Activated CD4-positive, alpha-beta T cell treated with anti-CD3 and anti-CD28 coated beads for 24 hours (primary cell): ENCODE measurements around the gene IL12RB2.

Experiments used
- DNase-seq, 2 donors: peaks; one replicate each; pipeline ENCODE4 v3.0.0-alpha.2; 2020; ENCODE audit warnings: low read depth in 2 of 2

The IL12RB2 gene, protein sequence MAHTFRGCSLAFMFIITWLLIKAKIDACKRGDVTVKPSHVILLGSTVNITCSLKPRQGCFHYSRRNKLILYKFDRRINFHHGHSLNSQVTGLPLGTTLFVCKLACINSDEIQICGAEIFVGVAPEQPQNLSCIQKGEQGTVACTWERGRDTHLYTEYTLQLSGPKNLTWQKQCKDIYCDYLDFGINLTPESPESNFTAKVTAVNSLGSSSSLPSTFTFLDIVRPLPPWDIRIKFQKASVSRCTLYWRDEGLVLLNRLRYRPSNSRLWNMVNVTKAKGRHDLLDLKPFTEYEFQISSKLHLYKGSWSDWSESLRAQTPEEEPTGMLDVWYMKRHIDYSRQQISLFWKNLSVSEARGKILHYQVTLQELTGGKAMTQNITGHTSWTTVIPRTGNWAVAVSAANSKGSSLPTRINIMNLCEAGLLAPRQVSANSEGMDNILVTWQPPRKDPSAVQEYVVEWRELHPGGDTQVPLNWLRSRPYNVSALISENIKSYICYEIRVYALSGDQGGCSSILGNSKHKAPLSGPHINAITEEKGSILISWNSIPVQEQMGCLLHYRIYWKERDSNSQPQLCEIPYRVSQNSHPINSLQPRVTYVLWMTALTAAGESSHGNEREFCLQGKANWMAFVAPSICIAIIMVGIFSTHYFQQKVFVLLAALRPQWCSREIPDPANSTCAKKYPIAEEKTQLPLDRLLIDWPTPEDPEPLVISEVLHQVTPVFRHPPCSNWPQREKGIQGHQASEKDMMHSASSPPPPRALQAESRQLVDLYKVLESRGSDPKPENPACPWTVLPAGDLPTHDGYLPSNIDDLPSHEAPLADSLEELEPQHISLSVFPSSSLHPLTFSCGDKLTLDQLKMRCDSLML

DNA sequence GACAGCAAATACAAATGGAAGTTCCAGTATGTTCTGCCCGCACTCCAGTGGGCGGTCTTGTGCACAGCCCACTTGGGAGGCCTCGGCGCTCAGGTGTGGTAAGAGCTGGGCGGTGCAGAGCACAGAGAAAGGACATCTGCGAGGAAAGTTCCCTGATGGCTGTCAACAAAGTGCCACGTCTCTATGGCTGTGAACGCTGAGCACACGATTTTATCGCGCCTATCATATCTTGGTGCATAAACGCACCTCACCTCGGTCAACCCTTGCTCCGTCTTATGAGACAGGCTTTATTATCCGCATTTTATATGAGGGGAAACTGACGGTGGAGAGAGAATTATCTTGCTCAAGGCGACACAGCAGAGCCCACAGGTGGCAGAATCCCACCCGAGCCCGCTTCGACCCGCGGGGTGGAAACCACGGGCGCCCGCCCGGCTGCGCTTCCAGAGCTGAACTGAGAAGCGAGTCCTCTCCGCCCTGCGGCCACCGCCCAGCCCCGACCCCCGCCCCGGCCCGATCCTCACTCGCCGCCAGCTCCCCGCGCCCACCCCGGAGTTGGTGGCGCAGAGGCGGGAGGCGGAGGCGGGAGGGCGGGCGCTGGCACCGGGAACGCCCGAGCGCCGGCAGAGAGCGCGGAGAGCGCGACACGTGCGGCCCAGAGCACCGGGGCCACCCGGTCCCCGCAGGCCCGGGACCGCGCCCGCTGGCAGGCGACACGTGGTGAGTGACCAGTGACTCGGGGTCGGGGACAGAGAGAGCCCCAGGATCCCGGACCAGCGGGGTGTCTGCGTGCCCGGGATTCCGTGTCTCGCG lies at the start of gene IL12RB2:
IL12RB2 (plus strand) TSS at position 623 of the 810 bp plus-strand sequence. CDS start 12,496 bp downstream, outside the sequence.
- peak; percentile 25 to 35 for DNase-seq

DNA sequence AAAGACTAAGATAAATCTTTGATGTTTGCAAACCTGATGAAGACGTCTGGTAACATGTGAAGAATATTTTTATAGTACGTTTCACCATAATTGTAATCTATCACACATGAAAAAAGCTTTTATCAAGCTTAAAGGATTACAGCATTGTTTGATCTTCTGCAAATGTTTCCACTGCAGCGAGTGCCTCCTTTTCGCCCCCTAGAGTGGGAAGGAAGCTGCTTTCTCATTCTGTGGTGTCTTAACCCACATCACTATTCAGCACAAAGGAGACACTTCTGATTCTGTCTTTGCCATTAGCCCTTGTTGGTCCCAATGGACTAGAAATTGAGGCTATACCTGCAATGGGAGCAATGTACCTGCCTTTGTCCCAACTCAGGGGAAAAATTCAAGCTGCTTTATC lies 46.0 kb upstream of the IL12RB2 start:
- peak in 1 of 2 donors; percentile 2 for DNase-seq

DNA sequence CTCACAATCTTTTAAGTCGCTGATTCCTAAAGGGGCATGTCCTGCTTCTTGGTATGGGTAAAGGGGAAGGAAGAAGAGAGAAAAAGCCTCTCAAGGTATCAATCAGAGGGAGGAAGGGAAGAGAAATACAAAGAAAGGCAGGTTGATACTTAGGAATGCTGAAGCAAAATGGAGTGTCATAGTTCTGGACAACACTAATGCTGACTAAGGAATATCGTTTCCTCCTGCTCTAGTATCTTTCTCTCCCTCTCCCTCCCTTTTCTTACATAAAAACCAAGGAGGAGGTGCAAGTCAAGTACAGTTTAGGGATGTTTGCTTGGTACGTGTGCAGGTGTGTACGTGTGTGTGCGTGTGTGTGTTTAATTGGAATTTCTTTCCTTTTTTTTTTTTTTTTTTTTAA lies 44.9 kb upstream of the IL12RB2 start:
- no peak for DNase-seq

DNA sequence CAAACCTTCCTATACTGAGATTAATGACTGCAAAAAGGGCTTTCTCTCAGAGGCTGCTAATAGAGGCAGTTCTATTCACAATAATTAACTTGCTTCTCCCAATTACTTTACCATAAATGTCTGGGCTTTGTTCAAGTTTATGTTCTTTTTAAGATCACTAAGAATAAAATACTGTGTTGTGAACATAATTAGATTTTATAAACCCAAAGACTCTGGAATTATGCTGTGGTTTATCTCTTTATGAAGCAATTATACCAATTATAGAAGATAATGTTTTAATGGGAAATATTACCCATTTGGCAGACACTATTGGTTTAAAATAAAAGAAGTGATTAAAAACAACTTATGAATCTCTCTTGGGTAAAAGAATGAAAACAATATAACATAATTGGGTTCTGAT lies 43.5 kb upstream of the IL12RB2 start:
- DNase-seq, result no peak

DNA sequence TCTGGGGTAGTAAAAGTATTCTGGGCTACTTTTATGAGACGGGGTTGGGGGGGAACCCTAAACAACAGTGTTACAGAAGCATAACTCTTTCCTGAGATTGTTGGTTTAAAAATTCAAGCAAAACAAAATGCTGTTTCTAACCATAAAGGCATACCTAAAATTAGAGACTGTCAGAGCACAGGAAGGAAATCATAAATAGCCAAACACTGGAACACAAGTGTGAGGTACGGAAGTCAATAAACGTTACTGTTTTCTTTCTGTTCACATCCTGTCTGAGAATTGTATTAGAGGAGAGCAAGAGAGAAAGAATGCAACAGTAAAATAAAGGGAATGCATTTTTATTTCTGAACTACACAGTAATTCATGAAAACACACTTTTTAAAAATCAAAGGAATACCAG lies 42.8 kb upstream of the IL12RB2 start:
- no peak for DNase-seq

DNA sequence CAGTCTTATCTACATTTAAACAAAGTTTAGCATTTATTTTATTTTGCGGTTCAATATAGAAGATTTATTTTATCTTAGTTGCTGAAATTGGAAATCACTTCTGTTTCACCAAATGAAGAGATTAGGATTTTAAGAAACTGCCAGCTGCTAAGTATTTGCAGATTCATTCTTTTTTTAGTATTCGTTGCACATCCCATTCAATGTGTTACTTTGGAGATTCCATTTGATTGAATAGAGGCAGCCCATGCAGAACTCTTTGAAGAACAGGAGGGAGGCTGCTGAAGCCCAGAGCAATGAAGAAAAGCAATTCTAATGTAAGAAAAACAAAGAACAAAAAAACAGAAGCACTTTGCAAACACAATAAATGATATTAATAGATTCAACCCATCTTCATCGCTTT lies 38.6 kb upstream of the IL12RB2 start:
- DNase-seq, result no peak

DNA sequence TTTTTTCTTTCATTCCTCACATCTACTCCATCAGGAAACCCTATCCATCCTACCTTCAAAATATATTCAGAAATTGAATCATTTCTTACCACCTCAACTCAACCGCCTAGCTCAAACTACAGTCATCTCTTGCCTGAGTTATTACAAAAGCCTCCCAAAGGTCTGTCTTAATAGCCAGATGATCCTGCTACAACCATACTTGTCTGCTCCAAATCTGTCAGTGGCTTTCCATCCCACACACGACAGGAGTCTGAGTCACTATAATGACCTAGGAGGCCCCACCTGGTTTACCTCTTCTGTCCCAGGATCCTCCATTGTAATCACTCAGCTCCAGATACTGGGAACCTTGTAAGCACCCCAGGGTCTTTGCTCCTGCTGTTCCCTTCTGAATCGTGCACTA lies 37.1 kb upstream of the IL12RB2 start:
- no peak for DNase-seq

DNA sequence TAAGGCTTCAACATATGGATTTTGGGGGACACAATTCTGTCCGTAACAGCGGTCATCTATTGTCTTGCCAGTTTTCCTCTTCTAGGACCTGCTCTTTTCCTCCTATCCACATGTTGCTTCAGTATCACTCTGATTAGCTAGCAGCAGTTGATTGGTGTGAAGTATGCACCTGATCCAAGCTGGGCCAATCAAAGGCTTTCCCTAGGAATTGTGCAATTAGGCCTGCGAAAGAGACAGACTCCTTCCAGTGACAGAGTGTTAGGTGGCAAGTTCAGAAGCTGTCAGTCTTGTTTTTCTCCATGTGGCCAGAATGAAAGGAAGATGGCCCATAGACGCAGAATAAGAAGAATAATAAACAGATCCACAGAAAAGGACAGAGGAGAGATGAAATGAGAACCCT lies 34.1 kb upstream of the IL12RB2 start:
- DNase-seq, result no peak

DNA sequence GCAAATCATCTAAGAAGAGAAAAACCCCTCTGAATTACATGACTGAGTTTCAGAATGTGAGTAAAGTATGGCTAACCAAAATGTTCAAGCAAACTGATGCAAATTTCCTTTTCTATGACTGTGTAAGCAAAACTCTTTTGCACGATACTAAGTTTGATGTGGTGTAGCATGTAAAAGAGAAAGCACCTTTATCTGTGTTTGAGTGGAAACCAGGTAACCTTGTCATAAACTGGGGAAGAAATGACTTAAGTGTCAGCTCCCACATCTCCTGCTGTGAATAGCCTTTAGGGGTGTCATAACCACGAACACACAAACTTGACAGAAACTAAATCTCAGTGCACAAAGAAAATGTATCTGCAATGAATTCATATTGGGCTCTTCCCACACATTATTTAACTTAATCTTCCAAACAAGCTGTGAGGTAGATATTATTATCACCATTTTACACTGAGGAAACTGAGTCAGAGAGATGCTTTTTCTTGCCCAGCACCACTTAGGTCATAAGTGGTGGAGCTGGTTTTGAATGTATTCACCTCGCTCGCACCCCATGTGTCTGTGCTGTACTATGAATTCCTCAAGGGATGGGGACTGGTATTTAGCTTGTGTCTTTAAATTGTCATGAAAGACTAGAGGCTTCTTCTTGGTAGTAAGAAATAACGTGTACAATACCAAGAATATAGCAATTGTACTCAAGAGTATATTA lies 32.9 kb upstream of the IL12RB2 start:
- DNase-seq, result peak in 1 of 2 donors; percentile 31

DNA sequence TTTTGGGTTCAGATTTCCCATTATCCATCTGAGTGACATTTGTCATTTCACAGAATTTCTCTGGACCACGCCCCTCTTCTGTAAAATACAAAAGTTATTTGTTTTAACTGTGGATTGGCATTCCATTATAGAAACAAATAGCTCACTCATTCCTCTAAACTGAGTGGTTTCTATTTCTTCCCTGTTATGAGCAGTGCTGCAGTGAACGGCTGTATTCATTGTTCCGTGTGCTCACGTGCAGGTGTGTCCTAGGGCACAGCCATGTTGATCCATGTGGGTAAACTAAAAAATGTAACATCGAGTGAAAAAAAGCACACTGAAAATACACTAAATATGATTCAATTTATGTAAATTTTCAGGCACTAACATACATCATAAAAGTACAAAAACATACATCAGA lies 27.0 kb upstream of the IL12RB2 start:
- DNase-seq, result no peak

DNA sequence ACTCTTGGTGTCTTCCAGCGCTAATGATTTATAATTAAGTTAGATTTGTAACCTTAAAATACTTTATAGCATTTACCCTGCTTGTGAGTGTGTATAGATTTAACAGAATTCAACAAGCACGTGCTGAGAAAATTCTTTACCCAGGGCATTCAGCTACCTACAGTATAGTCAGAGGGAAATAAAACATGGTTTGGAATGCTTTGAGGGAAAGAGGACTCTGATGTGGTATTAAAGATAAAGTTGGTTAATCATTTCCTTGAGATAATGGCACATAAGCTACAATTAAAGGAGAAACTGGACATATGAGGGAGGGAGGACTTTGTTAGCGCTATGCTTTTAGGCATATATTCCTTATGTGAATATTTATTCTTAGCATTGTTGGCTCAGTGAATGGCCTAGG lies 26.4 kb upstream of the IL12RB2 start:
- no peak for DNase-seq

DNA sequence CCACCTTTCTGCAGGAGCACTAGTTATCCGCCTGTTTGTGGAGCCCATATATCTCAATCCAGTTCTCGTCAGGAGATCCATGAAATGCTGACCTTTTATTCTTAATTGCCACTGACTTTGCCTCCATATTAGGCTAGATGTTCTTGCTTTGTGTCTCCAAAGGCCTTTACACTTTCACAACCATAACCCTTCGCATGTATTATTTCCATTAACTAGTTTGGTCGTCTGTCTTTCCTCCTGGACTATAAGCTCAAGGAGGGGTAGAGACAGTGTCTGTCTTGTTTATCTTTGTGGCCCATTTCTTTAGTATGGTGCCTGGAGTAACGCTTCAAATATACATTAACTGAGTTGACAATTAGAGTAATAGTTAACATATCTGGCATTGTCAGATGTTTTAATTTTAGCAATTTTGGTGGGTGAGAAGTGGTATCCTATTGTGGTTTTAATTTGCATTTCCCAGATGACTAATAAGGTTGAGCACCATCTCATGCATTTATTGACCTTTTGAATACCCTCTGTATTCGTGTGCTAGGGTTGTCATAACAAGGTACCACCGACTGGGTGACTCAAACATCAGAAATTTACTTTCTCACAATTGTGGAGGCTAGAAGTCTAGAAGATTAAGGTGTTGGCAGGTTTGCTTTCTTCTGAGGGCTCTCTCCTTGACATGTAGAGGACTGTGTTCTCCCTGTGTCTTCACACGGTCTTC lies 21.7 kb upstream of the IL12RB2 start:
- DNase-seq, result no peak

DNA sequence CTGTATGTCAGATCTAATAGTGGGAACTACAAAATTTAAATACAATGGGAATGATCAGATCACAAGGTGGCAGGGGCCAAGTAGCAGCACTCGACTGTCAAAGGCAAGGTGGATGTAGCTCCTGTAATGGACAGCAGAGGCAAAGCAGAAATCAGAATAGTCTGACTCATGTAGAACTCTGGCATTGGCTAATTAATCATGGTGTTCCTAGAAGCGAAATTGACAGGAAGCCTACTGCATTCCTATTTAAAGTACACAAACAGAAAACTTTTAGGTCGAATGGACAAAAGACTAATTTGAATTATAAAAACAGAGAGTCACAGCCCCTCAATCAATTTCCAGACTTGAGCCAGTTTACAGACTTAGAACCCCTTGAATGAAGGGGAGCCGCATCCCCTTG lies 17.4 kb upstream of the IL12RB2 start:
- DNase-seq, result no peak

DNA sequence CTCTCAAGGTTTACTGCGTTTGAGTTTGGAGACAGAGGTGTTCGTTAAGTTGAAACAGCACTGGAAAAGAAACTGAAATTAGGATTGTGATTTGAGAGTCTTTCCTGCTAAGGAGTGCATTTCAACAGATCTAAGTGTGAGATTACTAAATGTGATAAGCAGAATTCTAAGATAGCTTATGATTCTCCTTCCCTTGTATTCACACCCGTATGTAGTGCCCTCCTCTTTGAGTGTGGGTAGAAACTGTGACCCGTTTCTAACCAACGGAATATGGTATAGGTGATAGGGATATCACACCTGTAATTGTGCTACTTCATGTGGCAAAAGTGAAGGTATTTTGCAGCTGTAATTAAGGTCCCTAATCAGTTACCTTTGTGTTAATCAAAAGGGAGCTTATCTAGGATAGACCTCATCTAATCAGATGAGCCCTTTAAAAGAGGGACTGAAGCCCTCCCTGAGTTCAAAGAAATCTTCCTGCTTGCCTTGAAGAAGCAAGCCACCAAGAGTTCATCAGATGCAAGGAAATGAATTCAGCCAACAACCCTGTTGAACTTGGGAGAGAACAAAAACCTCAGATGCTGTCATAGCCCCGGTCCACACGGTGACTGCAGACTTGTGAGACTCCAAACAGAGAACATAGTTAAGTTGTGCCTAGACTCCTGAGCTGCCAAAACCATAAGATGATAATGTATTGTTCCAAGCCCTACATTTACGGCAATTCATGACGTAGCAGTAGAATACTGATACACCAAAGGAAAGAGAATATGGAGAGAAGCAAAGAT lies 12.6 kb upstream of the IL12RB2 start:
- no peak for DNase-seq

DNA sequence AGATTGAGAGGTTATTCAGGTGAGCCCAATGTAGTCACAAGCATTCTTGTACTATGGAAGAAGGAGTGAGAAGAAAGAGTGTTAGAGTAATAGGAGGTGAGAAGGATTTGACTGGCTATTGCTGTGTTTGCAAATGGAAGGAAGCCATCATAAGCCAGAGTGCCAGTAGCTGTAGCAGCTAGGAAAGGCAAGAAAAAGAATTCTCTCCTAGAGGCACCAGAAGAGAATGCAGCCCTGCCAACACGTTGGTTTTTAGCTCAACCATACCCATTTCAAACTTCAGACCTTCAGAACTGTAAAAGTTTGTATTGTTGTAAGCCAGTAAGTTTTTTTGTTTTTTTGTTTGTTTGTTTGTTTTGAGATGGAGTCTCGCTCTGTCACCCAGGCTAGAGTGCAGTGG lies 8.9 kb upstream of the IL12RB2 start:
- DNase-seq, result no peak

DNA sequence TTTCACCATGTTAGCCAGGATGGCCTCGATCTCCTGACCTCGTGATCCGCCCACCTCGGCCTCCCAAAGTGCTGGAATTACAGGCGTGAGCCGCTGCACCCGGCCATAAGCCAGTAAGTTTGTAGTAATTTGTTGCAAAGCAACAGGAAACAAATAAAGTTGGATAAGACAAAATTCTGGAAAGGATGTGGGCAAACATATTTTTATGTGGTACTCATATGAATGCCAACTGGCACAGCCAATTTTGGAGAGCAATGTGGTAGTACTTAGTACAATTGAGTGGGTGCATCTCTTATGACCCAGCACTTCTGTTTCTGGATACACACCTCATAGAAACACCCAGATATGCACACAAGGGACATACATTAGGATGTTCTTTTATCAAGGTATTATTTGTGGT lies 8.4 kb upstream of the IL12RB2 start:
- DNase-seq, result no peak

DNA sequence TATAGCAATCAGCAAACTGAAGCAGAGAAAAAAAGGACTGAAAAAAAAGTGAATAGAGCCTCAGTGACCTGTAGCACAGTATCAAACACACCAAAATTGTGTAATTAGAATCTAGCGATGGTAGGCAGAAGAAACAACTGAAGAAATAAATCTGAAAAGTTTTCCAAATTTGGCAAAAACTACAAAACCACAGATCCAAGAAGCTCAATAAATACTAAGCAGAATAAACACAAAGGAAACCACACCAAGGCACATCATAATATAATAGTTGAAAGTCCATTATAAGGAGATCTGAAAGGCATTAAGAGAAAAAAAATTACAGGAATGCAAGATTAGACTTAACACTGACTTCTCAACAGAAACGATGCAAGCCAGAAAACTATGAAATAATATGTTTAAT lies 7.1 kb upstream of the IL12RB2 start:
- DNase-seq, result no peak

DNA sequence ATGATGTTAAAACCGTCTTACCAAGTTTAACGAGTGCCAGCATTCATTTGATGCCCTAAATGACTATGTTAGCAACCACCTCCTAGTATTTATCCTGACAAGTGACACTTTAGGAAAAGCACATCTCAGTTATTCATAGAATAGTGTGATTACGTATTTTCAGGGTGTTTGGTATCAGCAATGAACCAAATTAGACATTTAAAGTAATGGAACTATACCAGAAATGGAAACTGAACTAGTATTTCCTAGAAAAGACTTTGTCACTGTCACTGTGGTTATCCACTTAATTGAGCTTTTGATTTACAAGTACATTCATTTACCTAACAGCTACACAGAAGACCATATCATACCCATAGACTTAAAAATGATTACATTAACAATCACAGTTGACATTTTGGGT lies 3.6 kb upstream of the IL12RB2 start:
- no peak for DNase-seq

DNA sequence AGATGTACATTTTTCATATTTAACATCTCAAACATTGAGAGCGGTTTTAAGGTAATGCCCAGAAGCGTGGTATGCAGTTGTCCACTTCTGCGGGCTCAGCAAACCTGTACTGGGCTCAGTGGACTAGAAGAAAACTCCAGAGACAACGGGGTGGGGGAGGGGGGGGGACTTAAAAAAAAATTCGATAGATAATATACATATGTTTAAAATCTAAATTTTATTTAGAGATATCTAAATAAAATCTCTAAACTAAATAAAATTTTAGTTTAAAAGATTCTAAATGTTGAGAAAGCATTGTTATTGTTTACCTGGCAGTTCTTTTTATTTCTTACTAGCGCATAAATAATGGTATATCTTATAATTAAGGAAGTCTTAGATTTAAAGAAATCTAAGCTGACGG lies 1.1 kb upstream of the IL12RB2 start:
- no peak for DNase-seq

DNA sequence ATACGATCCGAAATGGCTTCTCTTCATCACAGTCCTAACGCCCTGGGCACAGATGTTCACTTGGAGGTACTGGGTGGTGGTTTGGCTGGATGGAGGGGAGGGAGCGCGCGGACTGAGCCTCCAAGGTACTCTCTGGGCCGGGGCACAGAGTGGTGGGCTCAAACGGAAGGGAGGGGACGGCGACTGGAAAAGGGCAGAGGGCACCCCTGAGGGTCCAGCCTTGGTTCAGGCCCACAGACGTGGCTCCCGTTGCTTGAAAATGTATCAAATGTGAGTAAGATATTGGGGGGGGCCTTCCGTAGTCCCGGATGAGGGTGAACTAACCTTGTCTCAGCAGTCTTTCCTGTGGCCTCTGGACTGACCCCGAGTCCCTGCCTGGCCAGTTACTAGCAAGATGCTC lies 463 bp downstream of the IL12RB2 start:
- no peak for DNase-seq
